NCI-H526 (cell line): ENCODE results near the gene SLC46A3.
A peak's percentile ranks its signal among the peaks of the same experiment; 100 is the strongest.

ENCODE experiments used
- DNase-seq, 2 experiments: peaks; one replicate each; lab custom pipeline; 2025; lab: John Stamatoyannopoulos, UW

Gene SLC46A3

DNA sequence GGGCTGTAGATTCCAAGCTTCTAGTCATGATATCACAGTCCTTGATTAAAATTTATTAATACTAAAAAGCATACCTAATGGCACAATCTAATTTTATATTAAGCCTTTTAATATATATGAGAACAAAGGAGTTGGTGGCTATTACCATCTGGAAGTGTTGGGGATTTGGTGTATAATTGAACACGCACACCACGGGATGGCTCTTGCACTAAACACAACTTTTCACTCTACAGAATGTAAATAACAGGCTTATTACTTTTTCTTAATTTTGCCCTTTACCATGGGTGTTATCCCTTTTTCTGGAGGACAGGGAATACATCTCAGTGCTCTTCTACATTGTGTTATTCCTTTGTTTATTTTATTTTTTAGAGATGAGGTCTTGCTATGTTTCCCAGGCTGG lies 38.2 kb downstream of the SLC46A3 start:
- no peak for DNase-seq

- DNase-seq = peak in 1 of 2 experiments; percentile 55
Measured at GRCh38 chr13:28679628-28680027, 39.1 kb downstream of the SLC46A3 start.

GRCh38 chr13:28678809-28679208 lies 40.0 kb downstream of the SLC46A3 start:
- DNase-seq = no peak

- no peak for DNase-seq
Measured at GRCh38 chr13:28671126-28671792, 47.5 kb downstream of the SLC46A3 start.

- DNase-seq = no peak
Measured at GRCh38 chr13:28666897-28667488, 51.8 kb downstream of the SLC46A3 start.

DNA sequence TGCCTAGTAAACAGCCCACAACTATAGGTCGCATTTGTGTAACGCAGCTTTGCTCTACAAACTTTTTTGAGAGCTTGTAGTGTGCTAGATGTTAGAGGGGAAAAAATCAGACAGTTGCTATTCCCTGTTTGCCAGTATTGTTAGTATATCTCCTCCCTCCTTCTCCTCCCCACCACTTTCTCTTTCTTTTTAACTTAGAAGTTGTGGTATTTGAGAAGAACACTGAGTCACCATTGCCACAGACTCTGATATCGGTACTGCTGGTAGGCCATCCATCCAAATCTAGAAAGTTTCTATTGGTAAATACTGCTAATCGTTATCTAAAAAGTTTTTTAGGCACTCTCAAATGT lies 59.2 kb downstream of the SLC46A3 start:
- no peak for DNase-seq

GRCh38 chr13:28658796-28659620 lies 59.8 kb downstream of the SLC46A3 start, which contains the start of gene POMP:
TSS of gene POMP (plus strand) at chr13:28659130. CDS start at chr13:28659185, 55 bp downstream.
- peak; percentile 94 to 99 for DNase-seq

DNA sequence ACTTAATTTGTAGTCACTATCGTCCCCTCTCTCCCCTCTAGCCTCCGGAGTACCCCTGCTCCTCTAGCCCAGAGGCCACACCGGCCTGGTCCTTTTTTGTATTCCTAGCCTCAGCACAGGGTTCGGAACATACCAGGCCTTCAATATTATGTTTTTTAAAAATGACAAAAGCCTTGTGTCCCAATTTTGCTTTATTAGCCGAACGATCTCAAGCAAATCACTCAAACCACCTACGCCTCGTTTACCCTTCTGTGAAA lies 60.3 kb downstream of the SLC46A3 start:
- peak in 1 of 2 experiments; percentile 64 for DNase-seq

- peak in 1 of 2 experiments; percentile 33 for DNase-seq
Measured at GRCh38 chr13:28657784-28658538, 60.8 kb downstream of the SLC46A3 start.

- DNase-seq = no peak
Measured at GRCh38 chr13:28655561-28655960, 63.2 kb downstream of the SLC46A3 start.

DNA sequence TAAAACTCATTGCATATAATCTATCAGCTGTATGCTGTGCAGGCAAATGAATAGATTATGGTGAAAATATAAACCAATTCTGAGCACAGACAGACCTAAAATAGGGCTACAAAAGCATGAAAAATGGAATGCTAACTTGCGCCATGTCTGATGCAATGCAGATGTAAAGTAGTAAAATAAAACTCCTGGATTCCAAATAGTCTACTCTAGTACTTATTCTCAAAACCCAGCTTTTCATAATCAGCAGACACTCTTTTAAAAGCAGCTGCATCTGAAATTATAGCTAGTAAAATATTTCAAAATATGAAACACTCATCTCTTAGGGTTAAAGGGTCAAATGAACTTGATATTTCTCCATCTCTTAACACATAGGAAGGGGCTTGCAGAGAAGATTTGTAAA lies 64.5 kb downstream of the SLC46A3 start:
- no peak for DNase-seq

DNA sequence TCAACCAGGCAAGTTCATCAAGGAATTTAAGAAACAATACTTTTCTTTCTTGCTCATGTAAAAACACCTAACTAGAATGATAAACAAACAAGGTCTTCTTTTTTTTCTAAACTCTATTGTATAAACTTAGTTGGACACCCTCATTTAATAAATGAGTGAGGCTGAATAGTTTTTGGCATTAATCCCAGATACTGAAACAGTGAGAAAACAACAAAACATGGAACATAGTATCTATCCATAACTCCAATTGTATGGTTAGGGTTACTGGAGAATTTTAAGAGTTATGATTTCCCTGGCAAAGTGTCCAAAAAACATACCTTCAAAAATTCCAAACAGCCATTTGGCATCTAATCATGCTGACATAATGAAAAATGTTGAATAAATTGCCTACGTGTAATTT lies 65.7 kb downstream of the SLC46A3 start:
- no peak for DNase-seq

- DNase-seq = no peak
Measured at GRCh38 chr13:28651810-28652401, 66.9 kb downstream of the SLC46A3 start.

GRCh38 chr13:28650284-28650683 lies 68.5 kb downstream of the SLC46A3 start:
- DNase-seq = no peak
